Bronchial epithelial cell (primary cell): Measurements from ENCODE around the gene CHD9. TPM values are rescaled to one million over a fixed set of nuclear protein-coding genes. Genes with fewer than 3 reads are reported as not detected.

Experiments used
- DNase-seq: peaks from one replicate; pipeline ENCODE4 v3.0.0-alpha.2; 2010; ENCODE audit warnings: low read depth
- FAIRE-seq: peaks from 2 replicates; lab custom pipeline; 2011; peaks lifted over from hg19 to GRCh38; lab: Jason Lieb, UNC
- H3K27me3 ChIP-seq: 2 replicates; pipeline ENCODE4 v1.5.1; 2011; ENCODE audit warnings: low read length; ENCODE audit not compliant: control insufficient read depth, insufficient read depth
- H3K36me3 ChIP-seq: 2 replicates; pipeline ENCODE4 v1.5.1; 2011; ENCODE audit warnings: low read length; ENCODE audit not compliant: control insufficient read depth, insufficient read depth
- H3K4me3 ChIP-seq: 2 replicates; pipeline ENCODE4 v1.5.1; 2011; ENCODE audit warnings: mild to moderate bottlenecking, low read depth, low read length, control low read depth
- total RNA-seq: library from RNA; depleted of rRNA; stranded (reverse); fragments of >200 nt; gene quantifications from 2 replicates; pipeline ENCODE4 v1.2.1, GENCODE V29; 2014
- TF ChIP-seq, protein P1 (sequence below): IDR thresholded peaks from 2 replicates; pipeline ENCODE4 v1.5.1; 2011; ENCODE audit warnings: mild to moderate bottlenecking, moderate library complexity, low read length, control low read depth, inconsistent platforms; ENCODE audit not compliant: insufficient read depth, severe bottlenecking

Gene CHD9, protein sequence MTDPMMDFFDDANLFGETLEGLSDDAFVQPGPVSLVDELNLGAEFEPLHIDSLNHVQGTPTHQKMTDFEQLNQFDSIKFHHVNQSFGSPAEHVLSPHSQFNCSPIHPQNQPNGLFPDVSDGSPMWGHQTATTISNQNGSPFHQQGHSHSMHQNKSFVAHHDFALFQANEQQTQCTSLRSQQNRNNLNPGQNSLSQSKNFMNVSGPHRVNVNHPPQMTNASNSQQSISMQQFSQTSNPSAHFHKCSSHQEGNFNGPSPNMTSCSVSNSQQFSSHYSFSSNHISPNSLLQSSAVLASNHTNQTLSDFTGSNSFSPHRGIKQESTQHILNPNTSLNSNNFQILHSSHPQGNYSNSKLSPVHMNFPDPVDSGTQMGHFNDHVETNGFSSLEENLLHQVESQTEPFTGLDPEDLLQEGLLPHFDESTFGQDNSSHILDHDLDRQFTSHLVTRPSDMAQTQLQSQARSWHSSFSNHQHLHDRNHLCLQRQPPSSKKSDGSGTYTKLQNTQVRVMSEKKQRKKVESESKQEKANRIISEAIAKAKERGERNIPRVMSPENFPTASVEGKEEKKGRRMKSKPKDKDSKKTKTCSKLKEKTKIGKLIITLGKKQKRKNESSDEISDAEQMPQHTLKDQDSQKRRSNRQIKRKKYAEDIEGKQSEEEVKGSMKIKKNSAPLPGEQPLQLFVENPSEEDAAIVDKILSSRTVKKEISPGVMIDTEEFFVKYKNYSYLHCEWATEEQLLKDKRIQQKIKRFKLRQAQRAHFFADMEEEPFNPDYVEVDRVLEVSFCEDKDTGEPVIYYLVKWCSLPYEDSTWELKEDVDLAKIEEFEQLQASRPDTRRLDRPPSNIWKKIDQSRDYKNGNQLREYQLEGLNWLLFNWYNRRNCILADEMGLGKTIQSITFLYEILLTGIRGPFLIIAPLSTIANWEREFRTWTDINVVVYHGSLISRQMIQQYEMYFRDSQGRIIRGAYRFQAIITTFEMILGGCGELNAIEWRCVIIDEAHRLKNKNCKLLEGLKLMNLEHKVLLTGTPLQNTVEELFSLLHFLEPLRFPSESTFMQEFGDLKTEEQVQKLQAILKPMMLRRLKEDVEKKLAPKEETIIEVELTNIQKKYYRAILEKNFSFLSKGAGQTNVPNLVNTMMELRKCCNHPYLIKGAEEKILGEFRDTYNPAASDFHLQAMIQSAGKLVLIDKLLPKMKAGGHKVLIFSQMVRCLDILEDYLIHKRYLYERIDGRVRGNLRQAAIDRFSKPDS (N-terminal part only)
- total RNA-seq = 33.8 and 35.3 TPM in 2 replicates

DNA sequence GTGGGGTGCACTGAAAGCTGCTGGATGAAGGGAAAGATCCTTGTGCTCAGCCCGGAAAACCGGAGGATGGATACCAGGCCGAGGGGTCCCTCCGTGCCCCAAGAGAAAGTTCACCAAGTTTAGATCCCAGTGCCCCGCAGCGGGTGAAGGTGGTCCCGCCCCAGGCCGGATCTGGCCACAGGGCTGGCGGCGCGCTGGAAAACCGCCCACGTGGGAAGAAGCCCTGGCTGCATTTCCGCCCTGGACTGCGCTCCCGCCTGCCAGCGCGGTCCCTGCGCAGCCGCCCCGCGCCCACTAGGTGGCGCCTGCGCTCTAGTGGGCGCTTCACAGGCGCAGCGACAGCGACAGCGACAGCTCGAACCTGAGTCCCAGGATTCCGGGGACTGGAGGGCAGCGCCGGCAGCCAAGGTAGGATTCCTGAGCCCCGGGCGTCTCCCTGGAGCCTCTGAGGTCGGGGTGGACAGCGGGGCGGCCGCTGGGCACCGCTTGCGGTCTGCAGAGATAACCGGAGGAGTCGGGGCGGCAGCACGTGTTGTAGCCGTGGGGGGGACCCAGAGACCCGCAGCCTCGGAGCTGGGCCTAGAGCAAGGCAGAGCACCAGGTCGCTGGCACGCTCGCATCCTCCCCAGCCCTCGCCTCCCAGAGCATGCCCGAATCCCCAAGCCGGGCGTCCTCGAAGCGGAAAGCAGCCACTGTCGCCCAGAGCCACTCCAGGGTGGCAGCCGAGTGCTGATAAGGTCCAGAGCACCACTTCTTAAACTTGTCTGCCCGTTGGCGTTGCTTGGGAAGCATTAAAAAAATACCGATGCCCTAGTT, at the start of gene CHD9:
TSS of gene CHD9 (plus strand) at position 322 of the 816 bp plus-strand sequence. CDS start 101,099 bp downstream, outside the sequence.
- no peaks in the 10 kb centered on the region for H3K36me3 ChIP-seq
- FAIRE-seq (no peak), DNase-seq (peak; percentile 52)

DNA sequence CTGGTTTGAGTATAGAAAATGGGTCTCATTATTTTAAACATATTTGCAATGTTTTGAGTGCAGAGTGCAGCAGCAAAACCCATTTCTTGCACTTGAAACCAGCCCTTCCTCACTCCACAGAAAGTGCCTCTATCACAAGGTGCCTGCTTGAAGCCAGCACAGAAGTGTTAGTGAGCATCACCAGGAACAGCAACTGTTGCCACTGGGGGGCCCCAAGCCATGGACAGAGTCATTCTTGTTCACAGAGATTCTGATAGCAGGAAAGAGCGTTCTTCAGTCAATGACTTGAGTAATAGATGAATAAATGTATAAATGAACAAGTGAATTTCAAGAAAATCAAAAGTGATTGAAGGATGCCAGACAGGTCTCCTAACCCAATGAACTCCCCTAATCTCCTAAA, 47.7 kb upstream of the CHD9 start:
- DNase-seq (no peak), FAIRE-seq (no peak)
- TF ChIP-seq, protein P1, sequence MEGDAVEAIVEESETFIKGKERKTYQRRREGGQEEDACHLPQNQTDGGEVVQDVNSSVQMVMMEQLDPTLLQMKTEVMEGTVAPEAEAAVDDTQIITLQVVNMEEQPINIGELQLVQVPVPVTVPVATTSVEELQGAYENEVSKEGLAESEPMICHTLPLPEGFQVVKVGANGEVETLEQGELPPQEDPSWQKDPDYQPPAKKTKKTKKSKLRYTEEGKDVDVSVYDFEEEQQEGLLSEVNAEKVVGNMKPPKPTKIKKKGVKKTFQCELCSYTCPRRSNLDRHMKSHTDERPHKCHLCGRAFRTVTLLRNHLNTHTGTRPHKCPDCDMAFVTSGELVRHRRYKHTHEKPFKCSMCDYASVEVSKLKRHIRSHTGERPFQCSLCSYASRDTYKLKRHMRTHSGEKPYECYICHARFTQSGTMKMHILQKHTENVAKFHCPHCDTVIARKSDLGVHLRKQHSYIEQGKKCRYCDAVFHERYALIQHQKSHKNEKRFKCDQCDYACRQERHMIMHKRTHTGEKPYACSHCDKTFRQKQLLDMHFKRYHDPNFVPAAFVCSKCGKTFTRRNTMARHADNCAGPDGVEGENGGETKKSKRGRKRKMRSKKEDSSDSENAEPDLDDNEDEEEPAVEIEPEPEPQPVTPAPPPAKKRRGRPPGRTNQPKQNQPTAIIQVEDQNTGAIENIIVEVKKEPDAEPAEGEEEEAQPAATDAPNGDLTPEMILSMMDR = no peak
- H3K36me3 ChIP-seq = no peaks in the 10 kb centered on the region
- no peak overlapping the region for H3K4me3 ChIP-seq
- H3K27me3 ChIP-seq = no peaks in the 10 kb centered on the region

More for the DNA sequence above, at the start of gene CHD9:
- no peaks in the 10 kb centered on the region for H3K27me3 ChIP-seq
- H3K4me3 ChIP-seq = peak within 1 kb of the TSS; percentile 54
- TF ChIP-seq, protein P1 = peak; percentile 100

DNA sequence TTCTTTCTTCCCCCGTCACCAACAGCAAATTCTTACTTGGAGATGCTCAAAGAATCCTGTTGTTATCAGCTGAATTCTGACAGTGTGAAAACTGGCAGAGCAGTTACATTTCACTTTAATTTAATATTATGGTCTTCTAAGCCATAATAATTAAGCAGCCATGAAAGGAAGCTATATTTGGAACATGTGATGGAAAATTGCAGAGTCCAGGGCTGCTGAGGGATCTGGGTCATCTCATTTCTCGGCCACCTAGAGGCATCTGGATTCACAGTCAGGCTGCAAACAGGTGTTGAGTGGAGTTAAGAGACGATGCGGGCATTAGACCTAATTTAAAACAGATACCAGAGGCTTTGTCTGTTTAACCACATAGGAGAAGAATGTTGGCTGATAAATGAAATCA, 40.5 kb upstream of the CHD9 start:
- FAIRE-seq = no peak
- no peak overlapping the region for H3K4me3 ChIP-seq
- DNase-seq = no peak
- TF ChIP-seq, protein P1 = no peak
- no peaks in the 10 kb centered on the region for H3K36me3 ChIP-seq
- H3K27me3 ChIP-seq = no peaks in the 10 kb centered on the region

DNA sequence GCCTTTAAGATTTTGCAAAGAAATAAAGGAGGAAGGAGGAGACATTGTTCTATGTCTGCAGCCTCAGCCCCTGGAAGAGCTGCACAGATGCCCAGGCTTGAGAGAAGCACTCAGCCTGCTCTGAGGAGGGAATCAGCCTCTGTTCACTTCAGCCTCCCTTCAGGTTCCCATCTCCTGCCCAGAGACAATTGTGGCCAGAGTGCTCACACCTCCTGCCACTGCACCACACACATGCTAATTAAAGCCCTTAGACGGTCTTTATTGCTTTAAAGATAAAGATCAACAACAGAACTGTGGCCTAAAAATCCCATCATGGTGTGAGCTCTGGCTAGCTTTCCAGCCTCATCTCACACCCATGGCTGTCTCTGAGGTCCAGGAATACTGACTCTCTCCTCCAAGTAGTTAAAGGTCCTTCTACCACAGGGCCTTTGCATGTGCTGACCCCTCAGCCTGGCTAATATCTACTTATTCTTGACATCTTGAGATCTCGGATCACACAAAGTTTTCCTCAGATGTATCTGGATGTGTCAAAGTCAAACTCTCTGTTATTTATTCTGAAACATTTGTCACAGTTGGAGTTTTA, 35.9 kb upstream of the CHD9 start:
- Histone ChIP-seq H3K4me3 (no peak overlapping the region), H3K27me3 (no peaks in the 10 kb centered on the region), H3K36me3 (no peaks in the 10 kb centered on the region)
- DNase-seq = no peak
- FAIRE-seq = no peak
- TF ChIP-seq, protein P1 = no peak
